WERI-Rb-1 (cell line): ENCODE results near the gene TMEM109.

ENCODE experiments used
- DNase-seq: peaks from one replicate; pipeline ENCODE4 v3.0.0-alpha.2; 2020
- H3K27ac ChIP-seq: fragments of 250-450 bp; sonication (Bioruptor Pico); 2 replicates; pipeline ENCODE4 v1.5.1; 2020; ENCODE audit warnings: mild to moderate bottlenecking, moderate library complexity
- H3K27me3 ChIP-seq: fragments of 250-450 bp; sonication (Bioruptor Pico); 2 replicates; pipeline ENCODE4 v1.5.1; 2021; ENCODE audit warnings: mild to moderate bottlenecking, low read depth, moderate library complexity; ENCODE audit not compliant: insufficient read depth, severe bottlenecking
- H3K36me3 ChIP-seq: fragments of 250-450 bp; sonication (Bioruptor Pico); 2 replicates; pipeline ENCODE4 v1.5.1; 2020; ENCODE audit warnings: mild to moderate bottlenecking, moderate library complexity
- H3K4me3 ChIP-seq: 2 replicates; pipeline ENCODE4 v1.5.1; 2011; ENCODE audit warnings: low read depth, mild to moderate bottlenecking, control low read depth, low read length
- H3K9me3 ChIP-seq: fragments of 250-450 bp; sonication (Bioruptor Pico); 2 replicates; pipeline ENCODE4 v1.5.1; 2021; ENCODE audit warnings: mild to moderate bottlenecking, moderate library complexity; ENCODE audit not compliant: severe bottlenecking
- CTCF ChIP-seq: IDR thresholded peaks from 2 replicates; pipeline ENCODE4 v1.5.1; 2011; ENCODE audit warnings: low read depth, mild to moderate bottlenecking, control low read depth, inconsistent platforms, low read length

Gene TMEM109

GRCh38 chr11:60970369-60970774 lies 56.4 kb downstream of the TMEM109 start:
- H3K36me3 ChIP-seq: no peaks in the 10 kb centered on the region
- no peak overlapping the region for H3K27ac ChIP-seq
- peaks cover 7% of the 10 kb centered on the region for H3K9me3 ChIP-seq
- peak; percentile 92 for TF ChIP-seq CTCF
- peak; percentile 68 for DNase-seq
- no peak overlapping the region for H3K4me3 ChIP-seq
- H3K27me3 ChIP-seq: no peaks in the 10 kb centered on the region

GRCh38 chr11:60970890-60971289 lies 56.9 kb downstream of the TMEM109 start:
- no peaks in the 10 kb centered on the region for H3K27me3 ChIP-seq
- H3K9me3 ChIP-seq: peaks cover 7% of the 10 kb centered on the region
- no peaks in the 10 kb centered on the region for H3K36me3 ChIP-seq
- no peak overlapping the region for H3K27ac ChIP-seq
- no peak for DNase-seq
- H3K4me3 ChIP-seq: no peak overlapping the region
- no peak for TF ChIP-seq CTCF

GRCh38 chr11:60971520-60971919 lies 57.6 kb downstream of the TMEM109 start, which contains the start of gene CD6:
TSS of gene CD6 (plus strand) at chr11:60971680. CDS start at chr11:60971866, 186 bp downstream.
- no peak for DNase-seq

GRCh38 chr11:60972182-60973030 lies 58.4 kb downstream of the TMEM109 start:
- TF ChIP-seq CTCF: no peak
- H3K4me3 ChIP-seq: no peak overlapping the region
- DNase-seq: no peak

More at GRCh38 chr11:60971520-60971919, 57.6 kb downstream of the TMEM109 start, which contains the start of gene CD6:
- Histone ChIP-seq H3K9me3 (peaks cover 7% of the 10 kb centered on the region), H3K27ac (no peak within 1 kb of the TSS), H3K36me3 (no peaks in the 10 kb centered on the region), H3K27me3 (no peaks in the 10 kb centered on the region), H3K4me3 (no peak within 1 kb of the TSS)
- TF ChIP-seq CTCF: no peak

More at GRCh38 chr11:60972182-60973030, 58.4 kb downstream of the TMEM109 start:
- peaks cover 7% of the 10 kb centered on the region for H3K9me3 ChIP-seq
- no peak overlapping the region for H3K27ac ChIP-seq
- no peaks in the 10 kb centered on the region for H3K36me3 ChIP-seq
- H3K27me3 ChIP-seq: no peaks in the 10 kb centered on the region
